ENCODE data around the gene OR6A2.

DNA sequence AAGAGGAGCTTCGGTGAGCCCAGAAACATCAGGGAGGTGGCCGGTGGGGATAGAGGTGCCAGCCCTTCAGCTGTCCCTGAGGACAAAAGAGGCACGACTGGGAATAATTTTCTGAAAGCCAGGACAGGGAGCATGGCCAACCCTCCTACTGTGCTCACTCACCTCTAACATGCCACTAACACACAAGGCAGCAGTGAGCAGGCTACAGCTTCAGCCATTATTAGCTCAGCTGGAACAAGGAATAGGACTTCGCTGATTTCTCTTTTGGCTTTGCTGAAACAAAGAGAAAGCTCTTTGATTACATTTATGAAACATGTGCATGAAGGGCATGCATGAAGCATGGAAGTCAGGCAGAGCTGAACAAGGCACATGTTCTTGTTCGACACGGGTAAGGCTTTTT lies 33.9 kb upstream of the OR6A2 start:
- no peak for TF ChIP-seq SUZ12 (IDR thresholded peaks at IDR 0.05; ENCODE audit: extremely low read depth, insufficient read depth, insufficient read length)
- no peak for TF ChIP-seq YY1 (IDR thresholded peaks at IDR 0.05; ENCODE audit: insufficient read depth, insufficient read length)
